Measurements from ENCODE around the gene FSTL4.

DNA sequence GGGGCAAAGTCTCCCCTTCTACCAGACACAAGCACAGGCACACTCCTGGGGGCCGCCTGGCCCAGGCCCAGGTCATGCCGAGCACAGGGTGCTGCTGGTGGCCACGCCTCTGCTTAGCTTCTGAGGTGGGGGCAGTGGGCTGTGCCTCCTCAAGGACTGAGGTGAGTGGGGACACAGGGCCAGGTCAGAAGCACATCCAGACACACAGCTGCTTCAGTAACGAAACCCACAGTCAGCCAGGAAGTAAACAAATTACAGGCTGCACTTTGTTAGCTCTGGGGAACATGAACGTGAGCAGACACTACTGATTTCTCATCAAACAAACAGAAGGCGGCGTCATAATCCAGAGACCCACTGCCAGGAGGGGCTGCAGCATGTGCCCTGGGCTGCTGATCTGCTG is 368.1 kb downstream of the FSTL4 start:
- TF ChIP-seq CTCF (IDR thresholded peaks at IDR 0.05) (no peak), POLR2AphosphoS5 (IDR thresholded peaks at IDR 0.05) (no peak), POLR2A (IDR thresholded peaks at IDR 0.05) (no peak), EP300 (IDR thresholded peaks at IDR 0.05) (no peak)
